ENCODE measurements around the gene PTEN. TPM values are rescaled to one million over a fixed set of nuclear protein-coding genes. Genes with fewer than 3 reads are reported as not detected.
"Not testable (repeated sequence)": the region's sequence is repeated elsewhere in the genome, so short reads cannot be mapped to it uniquely, and the experiment has no call there.

The PTEN gene
- total RNA-seq, 2 donors from 2014 or later = 36.6 to 54.3 TPM

DNA sequence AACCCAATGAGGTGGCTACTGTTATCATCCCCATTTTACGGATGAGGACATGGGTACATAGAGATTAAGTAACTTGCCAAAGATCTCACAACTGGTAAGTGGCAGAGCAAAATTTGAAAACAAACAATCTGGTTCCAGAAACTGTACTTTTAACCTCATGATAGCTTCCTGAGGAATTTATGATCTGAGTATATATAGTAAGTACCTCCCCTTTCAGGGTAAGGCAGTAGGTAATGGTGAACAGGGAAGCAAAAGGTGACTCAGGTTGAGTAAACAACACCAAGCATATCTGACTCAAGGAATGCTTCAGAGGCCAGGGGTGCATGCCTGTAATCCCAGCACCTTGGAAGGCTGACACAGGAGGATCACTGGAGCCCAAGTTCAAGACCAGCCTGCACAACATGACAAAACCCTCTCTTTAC, 21.2 kb upstream of the PTEN start:
- H3K27ac Mint-ChIP-seq = peak overlapping the region in 1 of 2 donors; percentile 82
- no peak for DNase-seq (ENCODE audit: low spot score in 2 of 2)

DNA sequence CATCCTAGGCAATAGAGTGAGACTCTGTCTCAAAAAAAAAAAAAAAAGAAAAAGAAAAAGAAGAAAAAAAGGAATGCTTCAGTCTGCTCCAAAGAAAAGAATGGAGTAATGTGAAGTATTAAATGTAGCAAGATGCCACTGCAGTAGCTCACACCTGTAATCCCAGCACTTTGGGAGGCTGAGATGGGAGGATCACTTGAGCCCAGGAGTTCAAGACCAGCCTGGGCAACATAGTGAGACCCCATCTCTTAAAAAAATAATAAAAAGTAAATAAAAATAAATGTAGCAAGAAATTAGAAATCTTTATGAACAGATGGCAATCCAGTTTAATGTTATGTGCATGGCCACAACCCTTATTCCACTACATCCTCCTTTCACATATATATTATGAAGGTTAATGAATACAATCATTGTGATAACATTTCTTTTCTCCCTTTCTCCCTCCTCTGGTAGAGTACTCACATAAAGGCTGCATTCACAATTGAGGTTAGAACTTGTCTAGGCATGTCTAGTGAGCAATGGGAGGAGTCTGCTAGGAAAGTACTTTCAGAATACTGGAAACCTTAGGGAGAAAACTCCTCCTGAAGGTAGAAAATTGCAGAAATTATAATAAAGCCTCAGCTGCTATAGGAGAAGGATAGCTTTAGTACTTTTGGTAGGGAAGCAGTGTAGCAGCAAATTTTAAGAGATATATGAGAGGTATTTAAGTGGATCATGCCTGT, 20.5 kb upstream of the PTEN start:
- Mint-ChIP-seq H3K9me3 (no peaks in the 10 kb centered on the region), H3K27ac (peak overlapping the region in 1 of 2 donors; percentile 82), H3K36me3 (no peaks in the 10 kb centered on the region)
- DNase-seq (ENCODE audit: low spot score in 2 of 2) (no peak), ATAC-seq (peak in 1 of 2 donors; percentile 61)

More for the DNA sequence above, 21.2 kb upstream of the PTEN start:
- H3K9me3 Mint-ChIP-seq = no peaks in the 10 kb centered on the region
- H3K36me3 Mint-ChIP-seq = peaks cover 0 to 5% of the 10 kb centered on the region in 2 donors
- ATAC-seq = peak; percentile 71 to 72

DNA sequence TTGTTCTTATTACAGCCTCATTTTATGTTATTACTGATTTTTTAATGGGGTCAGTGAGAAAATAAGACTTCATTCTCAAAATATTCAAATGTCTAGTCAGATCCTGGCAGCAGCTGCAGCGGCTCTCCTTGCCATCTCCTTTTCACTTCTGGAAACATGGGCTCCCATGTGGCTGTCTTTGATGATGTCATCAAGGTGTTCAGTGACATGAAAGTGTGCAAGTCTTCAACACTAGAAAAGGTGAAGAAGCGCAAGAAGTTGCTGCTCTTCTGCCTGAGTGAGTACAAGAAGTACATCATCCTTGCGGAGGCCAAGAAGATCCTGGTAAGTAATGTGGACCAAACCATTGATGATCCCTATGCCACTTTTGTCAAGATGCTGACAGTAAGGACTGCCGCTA, 19.7 kb upstream of the PTEN start:
- no peaks in the 10 kb centered on the region for H3K9me3 Mint-ChIP-seq
- DNase-seq (ENCODE audit: low spot score in 2 of 2) (no peak), ATAC-seq (no peak)
- H3K36me3 Mint-ChIP-seq = no peaks in the 10 kb centered on the region
- H3K27ac Mint-ChIP-seq = peak overlapping the region in 1 of 2 donors; percentile 82

DNA sequence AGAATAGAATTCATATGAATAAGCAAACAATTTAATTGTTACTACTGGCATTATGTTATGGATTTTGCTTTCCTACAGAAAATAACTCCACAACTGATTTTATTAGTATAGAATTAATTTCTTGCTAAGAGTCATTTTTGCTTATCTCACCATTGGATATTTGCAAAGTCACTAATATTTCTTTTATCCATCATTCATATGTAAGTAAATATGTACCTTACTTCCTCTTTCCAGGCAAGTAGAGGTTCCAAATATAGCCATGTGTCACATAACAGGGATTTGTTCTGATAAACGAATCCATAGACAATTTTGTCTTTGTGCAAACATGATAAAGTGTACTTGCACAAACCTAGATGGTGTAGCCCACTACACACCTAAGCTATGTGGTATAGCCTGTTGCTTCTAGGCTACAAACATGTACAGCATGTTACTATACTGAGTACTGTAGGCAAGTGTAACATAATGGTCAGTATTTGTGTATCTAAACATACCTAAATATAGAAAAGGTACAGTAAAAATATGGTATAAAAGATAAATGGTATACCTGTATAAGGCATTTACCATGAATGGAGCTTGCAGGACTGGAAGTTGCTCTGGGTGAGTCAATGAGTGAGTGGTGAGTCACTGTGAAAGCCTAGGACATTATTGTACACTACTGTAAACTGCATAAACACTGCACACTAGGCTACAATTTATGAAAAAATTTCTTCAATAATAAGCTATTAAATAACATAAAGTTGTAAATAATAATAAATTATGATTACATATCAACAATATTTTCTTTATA, 18.4 kb upstream of the PTEN start:
- ATAC-seq (peak; percentile 57 to 61), DNase-seq (ENCODE audit: low spot score in 2 of 2) (no peak)
- no peaks in the 10 kb centered on the region for H3K36me3 Mint-ChIP-seq
- no peak overlapping the region for H3K27ac Mint-ChIP-seq
- H3K9me3 Mint-ChIP-seq = no peaks in the 10 kb centered on the region

DNA sequence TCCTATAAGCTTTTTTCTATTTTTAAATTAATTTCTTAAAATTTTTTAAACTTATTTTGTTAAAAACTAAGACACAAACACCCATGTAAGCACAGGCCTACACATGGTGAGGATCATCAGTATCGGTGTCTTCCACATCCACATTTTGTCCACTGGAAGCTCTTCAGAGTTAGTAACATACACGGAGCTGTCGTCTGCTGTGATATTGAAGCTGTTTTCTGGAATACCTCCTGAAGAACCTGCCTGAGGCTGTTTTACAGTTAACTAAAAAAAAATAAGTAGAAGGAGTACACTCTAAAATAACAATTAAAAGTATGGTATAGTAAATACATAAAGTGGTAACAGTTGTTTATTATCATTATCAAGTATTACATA, 17.8 kb upstream of the PTEN start:
- no peaks in the 10 kb centered on the region for H3K36me3 Mint-ChIP-seq
- no peak overlapping the region for H3K27ac Mint-ChIP-seq
- no peak for ATAC-seq
- no peak for DNase-seq (ENCODE audit: low spot score in 2 of 2)
- no peaks in the 10 kb centered on the region for H3K9me3 Mint-ChIP-seq

DNA sequence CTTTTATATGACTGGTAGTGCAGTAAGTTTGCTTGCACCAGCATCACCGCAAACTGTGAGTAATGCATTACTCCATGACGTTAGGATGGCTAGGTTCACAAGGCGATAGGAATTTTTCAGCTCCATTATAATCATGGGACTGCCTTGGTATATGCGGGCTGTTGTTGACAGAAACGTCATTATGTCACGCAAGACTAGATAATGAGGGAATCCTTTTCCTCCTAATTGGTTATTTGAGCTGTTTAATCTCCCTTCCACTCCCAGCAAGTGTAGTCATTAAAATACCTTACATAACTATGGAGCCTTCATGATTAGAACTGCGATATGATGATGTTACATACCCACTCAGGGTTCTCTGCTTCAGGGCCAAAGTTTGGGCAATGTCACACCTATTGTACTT, 17.4 kb upstream of the PTEN start:
- no peak for ATAC-seq
- Mint-ChIP-seq H3K36me3 (no peaks in the 10 kb centered on the region), H3K27ac (no peak overlapping the region), H3K9me3 (no peaks in the 10 kb centered on the region)
- no peak for DNase-seq (ENCODE audit: low spot score in 2 of 2)

DNA sequence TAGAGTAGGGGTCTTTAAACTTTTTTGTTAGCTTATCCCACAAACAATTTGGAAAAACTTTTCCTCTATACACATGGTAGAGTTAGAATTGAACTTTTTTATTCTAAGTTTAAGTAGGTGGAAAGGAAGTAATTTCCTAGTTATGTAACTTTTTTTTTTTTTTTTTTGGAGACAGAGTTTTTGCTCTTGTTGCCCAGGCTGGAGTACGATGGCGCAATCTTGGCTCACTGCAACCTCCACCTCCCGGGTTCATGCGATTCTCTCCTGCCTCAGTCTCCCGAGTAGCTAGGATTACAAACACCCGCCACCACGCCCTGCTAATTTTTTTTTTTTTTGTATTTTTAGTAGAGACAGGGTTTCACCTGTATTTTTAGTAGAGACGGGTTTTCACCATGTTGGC, 16.7 kb upstream of the PTEN start:
- H3K27ac Mint-ChIP-seq; ATAC-seq; DNase-seq (ENCODE audit: low spot score in 2 of 2); H3K9me3 Mint-ChIP-seq; H3K36me3 Mint-ChIP-seq: not testable (repeated sequence)

DNA sequence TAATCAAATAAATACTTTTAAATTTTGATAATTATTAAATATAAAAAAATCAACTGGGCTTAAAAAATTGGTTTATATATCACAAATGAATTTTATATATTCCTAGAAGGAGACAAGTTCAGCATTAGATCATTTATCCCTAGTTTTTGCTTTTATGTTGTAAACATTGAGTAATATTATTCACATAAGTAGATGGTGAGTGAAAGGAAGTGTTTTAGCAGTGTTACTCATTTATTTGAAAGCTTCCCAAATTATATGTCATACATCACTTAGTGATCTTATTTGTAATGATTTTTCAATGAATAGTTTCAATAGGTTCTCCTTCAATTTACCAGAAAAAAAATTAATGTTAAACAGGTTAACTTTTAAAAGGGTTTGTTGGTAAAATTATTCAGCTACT, 15.9 kb upstream of the PTEN start:
- ATAC-seq (no peak), DNase-seq (ENCODE audit: low spot score in 2 of 2) (no peak)
- H3K36me3 Mint-ChIP-seq = no peaks in the 10 kb centered on the region
- H3K9me3 Mint-ChIP-seq = no peaks in the 10 kb centered on the region
- no peak overlapping the region for H3K27ac Mint-ChIP-seq

DNA sequence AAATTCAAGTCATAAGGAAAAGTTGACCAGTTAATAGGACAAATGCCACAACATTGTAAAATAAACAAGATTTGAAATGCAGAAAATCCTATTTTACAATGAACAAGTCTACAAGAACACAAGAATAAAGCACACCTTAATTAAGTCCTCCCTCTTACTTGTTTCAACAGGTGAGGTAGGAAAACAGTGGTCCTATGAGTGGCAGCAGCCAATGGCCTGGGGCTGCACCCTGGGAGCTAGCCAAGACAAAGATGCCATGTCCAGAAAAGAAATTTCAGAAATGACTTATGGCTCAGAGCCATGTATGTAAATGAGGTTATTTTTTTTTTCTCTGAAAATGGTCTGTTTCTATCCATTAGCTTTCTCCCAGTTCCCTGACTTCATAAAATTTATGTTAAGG, 14.4 kb upstream of the PTEN start:
- no peak overlapping the region for H3K27ac Mint-ChIP-seq

DNA sequence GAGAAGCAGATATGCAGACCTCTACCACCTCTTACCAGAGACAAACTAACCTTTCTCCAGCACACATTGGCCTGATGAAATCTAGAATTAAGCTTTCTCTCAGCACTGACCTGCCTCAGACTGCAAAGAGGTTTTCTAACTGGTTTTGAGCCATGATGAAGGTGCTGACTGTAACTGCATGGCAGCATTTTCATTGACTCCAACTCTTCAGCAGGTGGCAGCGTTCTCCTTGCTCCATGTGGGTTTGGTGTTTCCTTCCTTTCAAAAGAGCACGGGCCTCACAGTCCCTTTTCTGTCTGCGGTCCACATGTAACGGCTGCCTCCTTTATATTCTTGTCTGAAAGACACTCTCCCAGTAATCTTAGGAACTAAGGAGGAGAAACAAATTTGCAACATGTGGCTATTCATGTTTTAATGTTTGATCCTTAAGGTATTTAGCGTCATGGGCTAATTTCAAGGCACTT, 12.7 kb upstream of the PTEN start:
- DNase-seq (ENCODE audit: low spot score in 2 of 2) = peak in 1 of 2 donors; percentile 29
- Mint-ChIP-seq H3K27ac (no peak overlapping the region), H3K9me3 (no peaks in the 10 kb centered on the region), H3K36me3 (no peaks in the 10 kb centered on the region)
- ATAC-seq = peak; percentile 77 to 81

More for the DNA sequence above, 14.4 kb upstream of the PTEN start:
- DNase-seq (ENCODE audit: low spot score in 2 of 2) (no peak), ATAC-seq (no peak)
- H3K36me3 Mint-ChIP-seq = no peaks in the 10 kb centered on the region
- H3K9me3 Mint-ChIP-seq = no peaks in the 10 kb centered on the region

DNA sequence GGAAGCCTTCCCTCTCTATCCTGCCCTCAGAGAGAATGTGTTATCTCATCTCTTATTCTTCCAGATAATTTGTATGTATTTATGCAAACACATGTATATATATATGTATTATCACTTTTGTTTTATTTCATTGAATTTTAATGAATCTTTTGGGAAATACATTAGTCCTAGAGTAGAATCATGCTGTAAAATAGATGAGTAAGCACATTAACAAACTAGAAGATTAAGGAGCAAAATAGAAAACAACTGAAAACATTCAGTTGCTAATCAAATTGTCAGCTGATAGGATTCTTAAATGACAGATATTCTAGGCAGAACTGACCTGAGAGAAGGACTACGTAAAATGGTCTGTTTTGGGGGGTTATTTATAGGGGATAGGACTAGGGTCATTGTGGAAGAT, 11.3 kb upstream of the PTEN start:
- Mint-ChIP-seq H3K9me3 (no peaks in the 10 kb centered on the region), H3K36me3 (no peaks in the 10 kb centered on the region), H3K27ac (no peak overlapping the region)
- DNase-seq (ENCODE audit: low spot score in 2 of 2) = no peak
- ATAC-seq = no peak

DNA sequence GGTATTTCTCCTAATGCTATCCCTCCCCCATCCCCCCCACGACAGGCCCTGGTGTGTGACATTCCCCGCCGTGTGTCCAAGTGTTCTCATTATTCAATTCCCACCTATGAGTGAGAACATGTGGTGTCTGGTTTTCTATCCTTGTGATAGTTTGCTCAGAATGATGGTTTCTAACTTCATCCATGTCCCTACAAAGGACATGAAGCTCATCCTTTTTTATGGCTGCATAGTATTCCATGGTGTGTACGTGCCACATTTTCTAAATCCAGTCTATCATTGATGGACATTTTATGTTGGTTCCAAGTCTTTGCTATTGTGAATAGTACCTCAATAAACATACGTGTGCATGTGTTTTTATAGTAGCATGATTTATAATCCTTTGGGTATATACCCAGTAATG, 8.2 kb upstream of the PTEN start:
- DNase-seq (ENCODE audit: low spot score in 2 of 2); H3K9me3 Mint-ChIP-seq; H3K36me3 Mint-ChIP-seq; H3K27ac Mint-ChIP-seq; ATAC-seq: not testable (repeated sequence)

DNA sequence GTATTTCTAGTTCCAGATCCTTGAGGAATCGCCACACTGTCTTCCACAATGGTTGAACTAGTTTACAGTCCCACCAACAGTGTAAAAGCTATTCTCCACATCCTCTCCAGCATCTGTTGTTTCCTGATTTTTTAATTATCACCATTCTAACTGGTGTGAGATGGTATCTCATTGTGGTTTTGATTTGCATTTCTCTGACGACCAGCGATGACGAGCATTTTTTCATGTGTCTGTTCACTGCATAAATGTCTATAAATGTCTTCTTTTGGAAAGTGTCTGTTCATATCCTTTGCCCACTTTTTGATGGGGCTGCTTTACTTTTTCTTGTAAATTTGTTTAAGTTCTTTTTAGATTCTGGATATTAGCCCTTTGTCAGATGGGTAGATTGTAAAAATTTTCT, 7.8 kb upstream of the PTEN start:
- not testable (repeated sequence) for H3K9me3 Mint-ChIP-seq; H3K27ac Mint-ChIP-seq; H3K36me3 Mint-ChIP-seq; ATAC-seq; DNase-seq (ENCODE audit: low spot score in 2 of 2)

DNA sequence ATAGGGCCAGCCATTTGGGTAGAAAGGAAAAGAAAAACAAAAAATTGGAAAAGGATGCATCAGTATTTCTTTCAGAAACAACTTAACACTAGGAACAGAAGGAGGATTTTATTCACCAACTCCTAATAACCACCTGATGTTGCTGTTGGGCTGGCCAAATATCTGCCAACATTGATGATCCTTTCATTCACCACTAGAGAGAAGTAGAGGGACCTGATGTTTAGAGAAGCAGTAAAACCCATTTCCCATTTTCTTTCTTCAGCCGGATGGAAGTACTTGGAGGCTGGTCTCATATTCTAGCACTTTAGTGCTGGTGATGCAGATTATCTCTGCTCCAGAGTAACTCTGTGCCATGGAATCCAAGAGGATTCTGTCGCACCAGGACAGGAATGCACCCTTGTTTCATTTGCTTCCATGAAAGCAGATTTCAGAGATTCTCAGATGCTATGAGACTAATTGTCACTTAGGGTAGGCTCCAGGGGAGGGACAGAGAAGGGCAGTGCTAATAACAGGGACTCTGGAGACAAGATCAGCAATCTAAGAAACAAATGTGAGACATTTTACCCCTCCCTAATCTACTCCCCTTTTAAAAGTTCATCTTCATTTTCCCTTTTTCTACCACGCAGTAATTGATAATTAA, 3.1 kb upstream of the PTEN start:
- H3K36me3 Mint-ChIP-seq = peaks cover 7 to 20% of the 10 kb centered on the region in 2 donors

DNA sequence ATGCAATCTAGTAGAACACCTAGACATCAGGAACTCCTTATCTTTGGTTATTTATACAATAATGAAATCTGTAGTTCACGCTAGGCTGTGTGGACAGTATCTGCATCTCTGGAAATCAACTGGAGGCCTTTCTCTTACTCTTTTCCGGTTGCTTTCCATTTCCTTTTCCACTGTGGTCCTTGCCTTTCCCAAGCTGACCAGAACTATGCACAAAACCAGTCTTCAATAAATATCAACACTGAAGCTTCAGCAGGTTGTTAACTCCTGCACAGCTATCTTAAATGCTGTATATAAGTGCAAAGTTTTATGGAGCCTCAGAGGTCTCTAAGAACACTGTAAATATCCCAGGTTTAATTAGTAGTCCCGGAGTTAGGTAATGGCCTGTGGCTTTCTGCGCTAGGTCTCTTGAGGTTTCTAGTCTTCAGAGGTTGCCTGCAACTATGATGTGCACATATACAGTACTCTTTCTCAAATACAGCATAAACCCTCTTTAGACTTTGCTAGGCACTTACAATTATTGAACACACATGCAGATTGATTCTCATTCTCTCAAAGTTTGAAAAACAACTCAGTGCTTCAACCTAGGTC, 2.5 kb upstream of the PTEN start:
- no peaks in the 10 kb centered on the region for H3K9me3 Mint-ChIP-seq
- DNase-seq (ENCODE audit: low spot score in 2 of 2) (no peak), ATAC-seq (no peak)
- peak overlapping the region in 1 of 2 donors; percentile 94 for H3K27ac Mint-ChIP-seq
- peaks cover 7 to 24% of the 10 kb centered on the region in 2 donors for H3K36me3 Mint-ChIP-seq

More for the DNA sequence above, 3.1 kb upstream of the PTEN start:
- no peak overlapping the region for H3K27ac Mint-ChIP-seq
- H3K9me3 Mint-ChIP-seq = no peaks in the 10 kb centered on the region
- DNase-seq (ENCODE audit: low spot score in 2 of 2) (no peak), ATAC-seq (no peak)

DNA sequence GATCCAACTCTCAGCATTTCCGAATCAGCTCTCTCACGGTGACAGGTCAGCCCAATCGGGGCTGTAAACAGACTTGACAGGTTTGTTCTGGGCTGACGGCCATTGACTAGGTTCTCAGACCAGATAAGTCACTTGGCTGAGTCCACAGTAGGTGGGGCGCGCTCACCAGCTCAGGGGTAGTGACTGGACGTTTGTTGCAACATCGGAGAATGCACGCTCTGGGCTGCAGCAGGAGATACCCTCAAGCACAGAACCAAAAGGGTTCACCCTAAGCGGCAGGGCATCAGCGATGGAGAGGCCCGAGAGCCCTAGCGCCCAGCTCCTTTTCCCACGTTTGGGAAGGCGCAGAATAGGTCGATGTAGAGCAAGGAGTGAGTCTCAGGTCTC, 1.9 kb upstream of the PTEN start:
- DNase-seq (ENCODE audit: low spot score in 2 of 2) = no peak
- Mint-ChIP-seq H3K9me3 (no peaks in the 10 kb centered on the region), H3K36me3 (peaks cover 8 to 25% of the 10 kb centered on the region in 2 donors), H3K27ac (peak overlapping the region in 1 of 2 donors; percentile 94)
- peak in 1 of 2 donors; percentile 11 for ATAC-seq
